K562 (cell line): Measurements from ENCODE around the gene DPH2. TPM values are rescaled to one million over a fixed set of nuclear protein-coding genes. Genes with fewer than 3 reads are reported as not detected.

ENCODE experiments used
- ATAC-seq: fragments of 200-7000 bp; cut with Tn5 transposase; 3 replicates; pipeline ENCODE4 v1.9.1; 2020; ENCODE audit warnings: moderate library complexity
- BruUV-seq: library from RNA; stranded (reverse); fragments of 400-500 nt; replicated peaks from 2 replicates; lab custom pipeline; 2021; lab: Mats Ljungman, UMichigan
- CTCF ChIA-PET: fragments of 300-600 bp; formaldehyde crosslinking; extraction: SDS; loops from one replicate; lab custom pipeline; 2021; ENCODE audit warnings: low intra/inter-chr PET ratio; lab: Yijun Ruan, JAX
- POLR2A ChIA-PET: fragments of 300-600, 350-650 bp; sonication (Branson Sonifier 250); formaldehyde crosslinking; extraction: SDS; loops from one replicate; lab custom pipeline; 2021; ENCODE audit warnings: antibody characterized with exemption, inconsistent platforms; lab: Yijun Ruan, JAX
- DNase-seq, 4 experiments: peaks; one replicate each; pipeline versions ENCODE4 v3.0.0 to v3.0.0-alpha.2; 2011 to 2018; ENCODE audit warnings: low spot score in 3 of 4, mixed read lengths in 3 of 4; ENCODE audit errors: extremely low read depth in 1 of 4
- FAIRE-seq: peaks from 2 replicates; lab custom pipeline; 2011; peaks lifted over from hg19 to GRCh38; lab: Jason Lieb, UNC
- H2AFZ ChIP-seq: 2 replicates; pipeline ENCODE4 v1.6.0; 2011; ENCODE audit warnings: low read depth, low read length, control low read depth, inconsistent platforms
- H3K27ac ChIP-seq: fragments of 200-600 bp; 3 replicates; pipeline ENCODE4 v1.8.0; 2011; ENCODE audit warnings: low read depth, mild to moderate bottlenecking, control low read depth, inconsistent platforms, low read length, moderate library complexity, mixed read lengths; ENCODE audit errors: extremely low read depth
- H3K27me3 ChIP-seq, 2 experiments: fragments of 300-600 bp in 1 of 2; 2 replicates in 1 of 2; 3 replicates in 1 of 2; pipeline versions ENCODE4 v1.6.0 to v1.8.0; 2011; ENCODE audit warnings: inconsistent platforms in 2 of 2, low read length in 2 of 2, mild to moderate bottlenecking in 1 of 2, mixed read lengths in 1 of 2, moderate library complexity in 1 of 2; ENCODE audit not compliant: control insufficient read depth in 2 of 2, insufficient read depth in 2 of 2
- H3K36me3 ChIP-seq: fragments of 300-600 bp; 3 replicates; pipeline ENCODE4 v1.8.0; 2011; ENCODE audit warnings: mild to moderate bottlenecking, low read length, inconsistent platforms; ENCODE audit not compliant: control insufficient read depth, insufficient read depth
- H3K4me1 ChIP-seq, 2 experiments: fragments of 200-600 bp in 1 of 2; replicated peaks in 1 of 2; 2 replicates in 1 of 2; 3 replicates in 1 of 2; pipeline versions ENCODE4 v1.5.1 to v1.8.0; 2011; ENCODE audit warnings: inconsistent platforms in 2 of 2, low read length in 2 of 2, mild to moderate bottlenecking in 1 of 2, mixed read lengths in 1 of 2, moderate library complexity in 1 of 2; ENCODE audit not compliant: control insufficient read depth in 2 of 2, insufficient read depth in 2 of 2
- H3K4me2 ChIP-seq: 2 replicates; pipeline ENCODE4 v1.6.1; 2011; ENCODE audit warnings: low read length, control low read depth, inconsistent platforms, mixed read lengths; ENCODE audit not compliant: insufficient read depth
- H3K4me3 ChIP-seq: fragments of 200-600 bp; sonication (generic), shearing (Covaris generic); 2 replicates; pipeline ENCODE4 v1.5.1; 2016; ENCODE audit warnings: control low read depth, inconsistent platforms
- H3K79me2 ChIP-seq: fragments of 200-600 bp; 3 replicates; pipeline ENCODE4 v1.8.0; 2011; ENCODE audit warnings: low read length, inconsistent platforms; ENCODE audit not compliant: control insufficient read depth, insufficient read depth
- H3K9ac ChIP-seq, 2 experiments: 2 replicates each; pipeline versions ENCODE4 v1.6.0 to v1.6.1; 2011; ENCODE audit warnings: low read depth in 2 of 2, low read length in 2 of 2, control low read depth in 1 of 2, inconsistent platforms in 1 of 2, mild to moderate bottlenecking in 1 of 2, mixed read lengths in 1 of 2; ENCODE audit not compliant: insufficient read depth in 1 of 2
- H3K9me1 ChIP-seq: one replicate; pipeline ENCODE4 v1.6.0; 2011; ENCODE audit warnings: inconsistent platforms, mild to moderate bottlenecking, low read length, moderate library complexity; ENCODE audit not compliant: control insufficient read depth, insufficient read depth
- H3K9me3 ChIP-seq: replicated peaks from 2 replicates; pipeline ENCODE4 v1.5.1; 2011; ENCODE audit warnings: low read depth, low read length, inconsistent platforms; ENCODE audit not compliant: control insufficient read depth, insufficient read depth
- H4K20me1 ChIP-seq: replicated peaks from 2 replicates; pipeline ENCODE4 v1.6.1; 2011; ENCODE audit warnings: low read length, inconsistent platforms, mixed read lengths; ENCODE audit not compliant: control insufficient read depth, insufficient read depth
- ADNP ChIP-seq: fragments of 200-800 bp; sonication (Bioruptor generic); IDR thresholded peaks from 2 replicates; pipeline ENCODE4 v1.6.1; 2016; ENCODE audit warnings: missing genetic modification characterization, missing compliant biosample characterization
- AFF4 ChIP-seq: sonication (generic); formaldehyde crosslinking; IDR thresholded peaks from 2 replicates; pipeline ENCODE4 v1.8.0; 2023; ENCODE audit warnings: mild to moderate bottlenecking, missing genetic modification reagents
- CBFA2T3 ChIP-seq: fragments of 450-650 bp; IDR thresholded peaks from 2 replicates; pipeline ENCODE4 v1.6.1; 2017
- ELK1 ChIP-seq: sonication (generic); formaldehyde crosslinking; IDR thresholded peaks from 2 replicates; pipeline ENCODE4 v1.8.1; 2022; ENCODE audit warnings: missing genetic modification reagents
- YBX1 ChIP-seq: fragments of 450-650 bp; IDR thresholded peaks from 2 replicates; pipeline ENCODE4 v1.7.1; 2016; ENCODE audit warnings: mild to moderate bottlenecking
- ZFP91 ChIP-seq: sonication (generic); formaldehyde crosslinking; IDR thresholded peaks from 2 replicates; pipeline ENCODE4 v1.8.0; 2022; ENCODE audit warnings: mild to moderate bottlenecking, missing genetic modification reagents
- ZMIZ1 ChIP-seq, 2 experiments: fragments of 150-350 bp in 1 of 2; IDR thresholded peaks; 2 replicates each; pipeline ENCODE4 v1.6.1; 2012 to 2016; ENCODE audit warnings: low read depth in 2 of 2, low read length in 2 of 2, mild to moderate bottlenecking in 1 of 2, moderate library complexity in 1 of 2
- ZNF175 ChIP-seq: fragments of 200-800 bp; sonication (Bioruptor generic); IDR thresholded peaks from 2 replicates; pipeline ENCODE4 v1.6.1; 2016; ENCODE audit warnings: low read depth, mild to moderate bottlenecking, missing genetic modification characterization, missing compliant biosample characterization
- WGBS: fragments of 100-300 bp; shearing (Covaris generic); methylation state at CpG from one replicate; pipeline ENCODE4 v1.1.6; 2016; ENCODE audit warnings: low coverage, mixed read lengths; ENCODE audit not compliant: insufficient coverage; ENCODE audit errors: missing lambda C conversion rate; 5-methylcytosine and 5-hydroxymethylcytosine counted together
- in situ Hi-C: fragments of 300-500 bp; cut with MboI; formaldehyde crosslinking; loops from 4 replicates; pipeline ENCODE4 v1.15.0; 2018; ENCODE audit warnings: inconsistent platforms, mixed read lengths
- intact Hi-C: fragments of 100-400 bp; cut with micrococcal nuclease; formaldehyde crosslinking; loops from 2 replicates; pipeline ENCODE4 v1.14.2; 2022
- polyA plus RNA-seq, 8 experiments: library from polyadenylated mRNA; depleted of rRNA in 4 of 8; stranded (reverse) in 5 of 8; unstranded in 3 of 8; fragments of >200 nt; fragmentation: Nextera tagmentation in 2 of 8; fragmentation: Illumina TruSeq in 1 of 8; extraction: Ambion mirVana in 2 of 8; extraction: Trizol in 1 of 8; gene quantifications; 2 replicates each; pipeline versions ENCODE4 v1.2.1 to v1.2.3, GENCODE V29; 2011 to 2014; ENCODE audit warnings: inconsistent platforms in 1 of 8, missing spikeins in 1 of 8
- total RNA-seq, 7 experiments: library from RNA; depleted of rRNA in 6 of 7; stranded (reverse); fragments of >200 nt in 6 of 7; fragmentation: Illumina TruSeq in 2 of 7; extraction: Trizol in 2 of 7; gene quantifications; 2 replicates each; pipeline versions ENCODE4 v1.2.1 to v1.2.3, GENCODE V29; 2011 to 2021; ENCODE audit warnings: low replicate concordance in 1 of 7

The DPH2 gene
- total and polyA plus RNA-seq, 9 of the 15 experiments (the other 6 are each of a cell fraction or from before 2014, with no cell fraction given) = 17.9 to 94.1 (median 68.1) TPM

GRCh38 chr1:43930949-43931275 lies 38.9 kb upstream of the DPH2 start:
- Histone ChIP-seq H3K4me1 (peaks cover 12 to 24% of the 10 kb centered on the region in 2 experiments; a peak in 4 of 5 replicates), H3K27me3 (no peaks in the 10 kb centered on the region), H3K79me2 (no peaks in the 10 kb centered on the region), H2AFZ (no peak overlapping the region), H3K9ac (no peak overlapping the region), H3K9me1 (peaks cover 5% of the 10 kb centered on the region), H3K9me3 (no peaks in the 10 kb centered on the region), H4K20me1 (0 out of 2 replicates have a peak, but pooled peaks cover 3% of the 10 kb centered on the region), H3K4me2 (no peak overlapping the region), H3K4me3 (no peak overlapping the region), H3K36me3 (no peaks in the 10 kb centered on the region; the same call in 1 of the 3 replicates), H3K27ac (no peak overlapping the region)
- ATAC-seq (no peak), DNase-seq (no peak), FAIRE-seq (no peak)
- intact Hi-C loops (loop anchor here (5.0 kb wide), 2 partner anchors 84 to 116 kb away; no protein-coding TSS in a partner anchor), in situ Hi-C loops (loop anchor here (5.0 to 10.0 kb wide), 2 partner anchors 159 to 696 kb away; no protein-coding TSS in a partner anchor)
- ChIA-PET CTCF (no interaction called here), POLR2A (interaction anchor here (0.7 to 1.0 kb wide), 2 partner anchors 9 to 166 kb away, joined by 3 read pairs; no protein-coding TSS in a partner anchor)
- no TSS peak for BruUV-seq
- WGBS = 39% methylated on average over 4 of the region's 4 CpGs
- TF ChIP-seq ZFP91 (no peak), ZMIZ1 (IDR thresholded peaks at IDR 0.05; ENCODE audit: low read depth in 2 of 2, low read length in 2 of 2) (no peak), ELK1 (no peak), CBFA2T3 (no peak), AFF4 (CRISPR knock-in tag) (no peak), YBX1 (no peak), ADNP (tag) (no peak), ZNF175 (CRISPR knock-in tag) (no peak)
